Ascending aorta (tissue), 2 donors: ENCODE measurements around the gene MSANTD3. TPM values are rescaled to one million over a fixed set of nuclear protein-coding genes. Genes with fewer than 3 reads are reported as not detected.

Source experiments
- DNase-seq, 2 donors: peaks; one replicate each; pipeline ENCODE4 v3.0.0-alpha.2; 2019; ENCODE audit warnings: low spot score in 2 of 2
- H3K27ac ChIP-seq, 2 donors: fragments of 200-600 bp; sonication (generic); one replicate each; pipeline ENCODE4 v1.5.1; 2016 to 2017; ENCODE audit warnings: mild to moderate bottlenecking in 1 of 2
- H3K27me3 ChIP-seq: fragments of 200-600 bp; sonication (generic); one replicate; pipeline ENCODE4 v1.5.1; 2017
- H3K36me3 ChIP-seq, 2 donors: fragments of 200-600 bp; sonication (generic); one replicate each; pipeline ENCODE4 v1.5.1; 2016
- H3K4me1 ChIP-seq, 2 donors: fragments of 200-600 bp; sonication (generic); one replicate each; pipeline ENCODE4 v1.5.1; 2016 to 2017; ENCODE audit warnings: mild to moderate bottlenecking in 1 of 2
- H3K4me3 ChIP-seq, 2 donors: fragments of 200-600 bp; sonication (generic); one replicate each; pipeline ENCODE4 v1.5.1; 2016 to 2017; ENCODE audit warnings: mild to moderate bottlenecking in 1 of 2
- H3K9me3 ChIP-seq, 2 donors: fragments of 200-600 bp; sonication (generic); one replicate each; pipeline ENCODE4 v1.5.1; 2016
- intact Hi-C: fragments of 100-400 bp; cut with DNase I; formaldehyde crosslinking; loops from one replicate; pipeline ENCODE4 v1.15.1; 2023
- total RNA-seq: library from RNA; depleted of rRNA; stranded (reverse); fragments of >200 nt; gene quantifications from one replicate; pipeline ENCODE4 v1.1.0, GENCODE V29; 2016
- TF ChIP-seq, protein P1 (sequence below), 3 experiments: fragments of 200-600 bp in 2 of 3; fragments of 450-650 bp in 1 of 3; sonication (generic) in 2 of 3; IDR thresholded peaks; one replicate each; pipeline ENCODE4 v1.5.1; 2016 to 2019; ENCODE audit warnings: antibody characterized with exemption in 3 of 3, mild to moderate bottlenecking in 1 of 3, moderate library complexity in 1 of 3

Gene MSANTD3
- total RNA-seq, 1 donor from 2014 or later, result 2.8 TPM

DNA sequence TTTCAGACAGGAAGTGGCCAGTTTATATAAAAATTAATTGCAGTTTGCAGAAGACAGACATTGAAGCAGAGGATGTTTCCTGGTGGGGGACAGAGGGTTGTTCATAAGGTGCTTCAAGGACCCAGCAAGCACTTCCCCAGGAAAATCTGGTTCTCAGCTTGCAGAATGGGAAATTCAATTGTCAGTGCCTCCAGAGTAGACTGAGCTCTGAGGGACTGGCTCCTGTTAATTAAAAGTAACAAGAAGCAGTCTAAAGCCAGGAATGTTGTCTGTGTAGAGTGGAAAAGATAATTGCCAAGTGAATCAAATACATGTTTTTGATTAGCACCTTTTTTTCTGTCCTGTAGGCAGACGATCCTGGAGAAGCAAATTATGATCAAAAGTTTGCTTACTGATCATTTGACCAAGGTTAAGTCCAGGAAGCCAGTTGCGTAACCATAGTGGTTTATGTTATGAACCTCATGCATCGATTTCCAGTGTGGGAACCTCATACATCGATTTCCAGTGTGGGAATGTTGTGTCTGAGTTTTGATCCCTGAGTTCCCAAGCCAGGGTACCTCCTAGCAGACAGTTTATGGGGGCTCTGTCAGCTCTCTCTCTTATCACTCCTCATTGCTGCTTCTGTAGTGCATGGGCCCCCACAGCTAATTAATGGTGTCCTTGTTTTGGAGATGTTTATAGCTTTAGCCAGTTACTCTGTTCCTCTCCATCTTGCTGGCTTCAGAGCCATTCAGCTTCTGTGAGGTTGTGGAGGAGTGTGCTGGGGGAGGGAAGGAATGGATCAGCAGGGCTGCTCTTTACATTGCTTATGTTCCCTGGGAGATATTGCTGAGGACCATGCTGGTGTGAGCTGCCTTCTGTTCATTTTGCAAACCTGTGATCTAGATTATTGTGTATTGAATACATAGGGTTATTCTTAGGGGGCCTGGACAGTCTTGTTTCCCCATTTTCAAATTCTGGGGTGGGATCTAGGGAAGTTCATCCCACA lies 17.1 kb downstream of the MSANTD3 start:
- H3K4me3 ChIP-seq, result no peak overlapping the region
- TF ChIP-seq, protein P1, sequence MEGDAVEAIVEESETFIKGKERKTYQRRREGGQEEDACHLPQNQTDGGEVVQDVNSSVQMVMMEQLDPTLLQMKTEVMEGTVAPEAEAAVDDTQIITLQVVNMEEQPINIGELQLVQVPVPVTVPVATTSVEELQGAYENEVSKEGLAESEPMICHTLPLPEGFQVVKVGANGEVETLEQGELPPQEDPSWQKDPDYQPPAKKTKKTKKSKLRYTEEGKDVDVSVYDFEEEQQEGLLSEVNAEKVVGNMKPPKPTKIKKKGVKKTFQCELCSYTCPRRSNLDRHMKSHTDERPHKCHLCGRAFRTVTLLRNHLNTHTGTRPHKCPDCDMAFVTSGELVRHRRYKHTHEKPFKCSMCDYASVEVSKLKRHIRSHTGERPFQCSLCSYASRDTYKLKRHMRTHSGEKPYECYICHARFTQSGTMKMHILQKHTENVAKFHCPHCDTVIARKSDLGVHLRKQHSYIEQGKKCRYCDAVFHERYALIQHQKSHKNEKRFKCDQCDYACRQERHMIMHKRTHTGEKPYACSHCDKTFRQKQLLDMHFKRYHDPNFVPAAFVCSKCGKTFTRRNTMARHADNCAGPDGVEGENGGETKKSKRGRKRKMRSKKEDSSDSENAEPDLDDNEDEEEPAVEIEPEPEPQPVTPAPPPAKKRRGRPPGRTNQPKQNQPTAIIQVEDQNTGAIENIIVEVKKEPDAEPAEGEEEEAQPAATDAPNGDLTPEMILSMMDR (IDR thresholded peaks at IDR 0.05), result no peak
- H3K36me3 ChIP-seq, result no peaks in the 10 kb centered on the region
- no peaks in the 10 kb centered on the region for H3K27me3 ChIP-seq
- DNase-seq, result no peak
- H3K9me3 ChIP-seq, result no peaks in the 10 kb centered on the region
- H3K4me1 ChIP-seq, result peaks cover 0 to 3% of the 10 kb centered on the region in 2 donors
- no peak overlapping the region for H3K27ac ChIP-seq
- intact Hi-C loops, result no loop called here

- Histone ChIP-seq H3K9me3 (no peaks in the 10 kb centered on the region), H3K4me1 (peaks cover 0 to 3% of the 10 kb centered on the region in 2 donors), H3K4me3 (no peak overlapping the region), H3K36me3 (no peaks in the 10 kb centered on the region), H3K27ac (no peak overlapping the region), H3K27me3 (no peaks in the 10 kb centered on the region)
- DNase-seq, result no peak
- intact Hi-C loops, result no loop called here
- TF ChIP-seq, protein P1 (IDR thresholded peaks at IDR 0.05), result no peak
Observed at GRCh38 chr9:100445161-100445902, 18.4 kb downstream of the MSANTD3 start.

GRCh38 chr9:100445903-100446549 lies 19.1 kb downstream of the MSANTD3 start:
- H3K4me1 ChIP-seq, result peaks cover 0 to 3% of the 10 kb centered on the region in 2 donors
- intact Hi-C loops, result no loop called here
- TF ChIP-seq, protein P1 (IDR thresholded peaks at IDR 0.05), result no peak
- H3K9me3 ChIP-seq, result no peaks in the 10 kb centered on the region
- H3K4me3 ChIP-seq, result no peak overlapping the region
- no peak for DNase-seq
- no peaks in the 10 kb centered on the region for H3K27me3 ChIP-seq
- H3K27ac ChIP-seq, result no peak overlapping the region
- peaks cover 0 to 4% of the 10 kb centered on the region in 2 donors for H3K36me3 ChIP-seq

GRCh38 chr9:100447041-100447440 lies 20.1 kb downstream of the MSANTD3 start:
- peaks cover 0 to 15% of the 10 kb centered on the region in 2 donors for H3K36me3 ChIP-seq
- no peak overlapping the region for H3K4me3 ChIP-seq
- peaks cover 0 to 2% of the 10 kb centered on the region in 2 donors for H3K4me1 ChIP-seq
- intact Hi-C loops, result no loop called here
- DNase-seq, result no peak
- TF ChIP-seq, protein P1 (IDR thresholded peaks at IDR 0.05), result no peak
- H3K27ac ChIP-seq, result no peak overlapping the region
- H3K9me3 ChIP-seq, result no peaks in the 10 kb centered on the region
- no peaks in the 10 kb centered on the region for H3K27me3 ChIP-seq

GRCh38 chr9:100448266-100448665 lies 21.3 kb downstream of the MSANTD3 start:
- Histone ChIP-seq H3K27me3 (no peaks in the 10 kb centered on the region), H3K4me1 (no peaks in the 10 kb centered on the region), H3K9me3 (no peaks in the 10 kb centered on the region), H3K27ac (no peak overlapping the region), H3K4me3 (no peak overlapping the region), H3K36me3 (peaks cover 9 to 25% of the 10 kb centered on the region in 2 donors)
- intact Hi-C loops, result no loop called here
- DNase-seq, result no peak
- TF ChIP-seq, protein P1 (IDR thresholded peaks at IDR 0.05), result no peak
